NK-92 (cell line): ENCODE data around the gene RBPJ.

Source experiments
- DNase-seq: peaks from one replicate; lab custom pipeline; 2025; ENCODE audit not compliant: unreplicated experiment; lab: John Stamatoyannopoulos, UW

RBPJ gene

GRCh38 chr4:26482508-26483462 is 162.0 kb downstream of the RBPJ start:
- DNase-seq: no peak

- DNase-seq: no peak
Observed at GRCh38 chr4:26484032-26484515, 163.3 kb downstream of the RBPJ start.

- no peak for DNase-seq
Observed at GRCh38 chr4:26484516-26484915, 163.7 kb downstream of the RBPJ start.
